SK-N-SH treated with all-trans-retinoic acid at 6 μM for 48 hours (cell line): ENCODE results near the gene PTPDC1.
A peak's percentile ranks its signal among the peaks of the same experiment; 100 is the strongest.

Source experiments
- ATAC-seq: fragments of 200-7000 bp; cut with Tn5 transposase; 3 replicates; pipeline ENCODE4 v1.9.1; 2020; ENCODE audit warnings: mild to moderate bottlenecking, moderate library complexity
- ARNTL ChIP-seq: fragments of 450-650 bp; formaldehyde crosslinking; IDR thresholded peaks from 2 replicates; pipeline ENCODE4 v1.5.0; 2020; ENCODE audit warnings: low read depth, mild to moderate bottlenecking, moderate library complexity, borderline replicate concordance
- BACH2 ChIP-seq: fragments of 250-450 bp; sonication (Bioruptor Pico); IDR thresholded peaks from 2 replicates; pipeline ENCODE4 v1.9.0; 2021; ENCODE audit warnings: mild to moderate bottlenecking, borderline replicate concordance
- ESRRG ChIP-seq: fragments of 250-450 bp; sonication (Bioruptor Pico); IDR thresholded peaks from 2 replicates; pipeline ENCODE4 v1.6.1; 2021; ENCODE audit warnings: mild to moderate bottlenecking
- GLIS3 ChIP-seq: fragments of 250-450 bp; sonication (Bioruptor Pico); IDR thresholded peaks from 2 replicates; pipeline ENCODE4 v1.5.0; 2020; ENCODE audit warnings: mild to moderate bottlenecking, moderate library complexity
- ISL1 ChIP-seq: fragments of 250-450 bp; sonication (Bioruptor Pico); IDR thresholded peaks from 2 replicates; pipeline ENCODE4 v2.1.2; 2022; ENCODE audit warnings: mild to moderate bottlenecking, moderate library complexity
- OSR1 ChIP-seq: fragments of 250-450 bp; sonication (Bioruptor Pico); IDR thresholded peaks from 2 replicates; pipeline ENCODE4 v1.8.0; 2022; ENCODE audit warnings: moderate library complexity, mild to moderate bottlenecking, inconsistent platforms
- PPARA ChIP-seq: fragments of 250-450 bp; sonication (Bioruptor Pico); IDR thresholded peaks from 2 replicates; pipeline ENCODE4 v1.5.0; 2020; ENCODE audit warnings: mild to moderate bottlenecking, borderline replicate concordance
- SNAI2 ChIP-seq: fragments of 250-450 bp; sonication (Bioruptor Pico); IDR thresholded peaks from 2 replicates; pipeline ENCODE4 v1.5.0; 2020; ENCODE audit warnings: mild to moderate bottlenecking, moderate library complexity
- TCF4 ChIP-seq: fragments of 250-450 bp; sonication (Bioruptor Pico); IDR thresholded peaks from 2 replicates; pipeline ENCODE4 v1.8.0; 2021; ENCODE audit warnings: mild to moderate bottlenecking, moderate library complexity, borderline replicate concordance
- TOX ChIP-seq: fragments of 250-450 bp; sonication (Bioruptor Pico); IDR thresholded peaks from 2 replicates; pipeline ENCODE4 v1.8.0; 2021; ENCODE audit warnings: mild to moderate bottlenecking, moderate library complexity, borderline replicate concordance
- ZC3H10 ChIP-seq: fragments of 250-450 bp; sonication (Bioruptor Pico); IDR thresholded peaks from 2 replicates; pipeline ENCODE4 v1.5.1; 2021; ENCODE audit warnings: mild to moderate bottlenecking, moderate library complexity
- ZFP3 ChIP-seq: fragments of 250-450 bp; sonication (Bioruptor Pico); IDR thresholded peaks from 2 replicates; pipeline ENCODE4 v1.5.0; 2020; ENCODE audit warnings: mild to moderate bottlenecking, moderate library complexity
- ZFP30 ChIP-seq: fragments of 450-650 bp; formaldehyde crosslinking; IDR thresholded peaks from 2 replicates; pipeline ENCODE4 v1.5.0; 2022; ENCODE audit warnings: mild to moderate bottlenecking, moderate library complexity
- ZNF70 ChIP-seq: fragments of 450-650 bp; formaldehyde crosslinking; IDR thresholded peaks from 2 replicates; pipeline ENCODE4 v1.5.0; 2020; ENCODE audit warnings: mild to moderate bottlenecking, moderate library complexity
- ZNF8 ChIP-seq: fragments of 450-650 bp; formaldehyde crosslinking; IDR thresholded peaks from 2 replicates; pipeline ENCODE4 v1.5.0; 2020; ENCODE audit warnings: mild to moderate bottlenecking, moderate library complexity
- TF ChIP-seq, protein P1 (sequence below): fragments of 250-450 bp; sonication (Bioruptor Pico); IDR thresholded peaks from 2 replicates; pipeline ENCODE4 v1.8.0; 2020; ENCODE audit warnings: mild to moderate bottlenecking, moderate library complexity, borderline replicate concordance
- TF ChIP-seq, protein P2 (sequence below): fragments of 250-450 bp; sonication (Bioruptor Pico); IDR thresholded peaks from 2 replicates; pipeline ENCODE4 v1.5.1; 2020; ENCODE audit warnings: low read depth, mild to moderate bottlenecking, moderate library complexity
- TF ChIP-seq, protein P3 (sequence below): fragments of 250-450 bp; sonication (Bioruptor Pico); IDR thresholded peaks from 2 replicates; pipeline ENCODE4 v1.8.0; 2021; ENCODE audit warnings: low read depth, mild to moderate bottlenecking, moderate library complexity, borderline replicate concordance
- TF ChIP-seq, protein P4 (sequence below): fragments of 250-450 bp; sonication (Bioruptor Pico); IDR thresholded peaks from 2 replicates; pipeline ENCODE4 v1.5.1; 2021; ENCODE audit warnings: mild to moderate bottlenecking, moderate library complexity

PTPDC1 gene

DNA sequence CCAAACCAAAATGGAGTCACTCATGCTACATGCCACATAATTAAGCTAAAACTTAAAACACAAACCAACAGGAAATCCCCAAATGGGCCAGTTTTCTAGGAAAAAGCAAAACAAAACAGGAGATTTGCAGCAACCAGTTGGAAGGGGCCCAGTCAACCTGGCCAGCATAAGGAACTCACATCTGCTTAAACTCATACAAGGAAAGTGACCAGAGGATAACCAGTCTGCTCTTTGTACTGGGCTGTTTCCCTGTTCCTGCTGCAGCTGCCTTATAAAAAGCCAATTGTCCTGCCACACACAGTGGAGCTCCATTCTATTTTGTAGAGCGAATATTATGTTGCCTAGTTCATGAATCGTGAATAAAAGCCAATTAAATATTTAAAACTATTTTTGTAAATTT lies 29.5 kb upstream of the PTPDC1 start:
- TF ChIP-seq ESRRG, result no peak
- TF ChIP-seq ZNF70 (CRISPR knock-in tag), result no peak
- no peak for ATAC-seq

DNA sequence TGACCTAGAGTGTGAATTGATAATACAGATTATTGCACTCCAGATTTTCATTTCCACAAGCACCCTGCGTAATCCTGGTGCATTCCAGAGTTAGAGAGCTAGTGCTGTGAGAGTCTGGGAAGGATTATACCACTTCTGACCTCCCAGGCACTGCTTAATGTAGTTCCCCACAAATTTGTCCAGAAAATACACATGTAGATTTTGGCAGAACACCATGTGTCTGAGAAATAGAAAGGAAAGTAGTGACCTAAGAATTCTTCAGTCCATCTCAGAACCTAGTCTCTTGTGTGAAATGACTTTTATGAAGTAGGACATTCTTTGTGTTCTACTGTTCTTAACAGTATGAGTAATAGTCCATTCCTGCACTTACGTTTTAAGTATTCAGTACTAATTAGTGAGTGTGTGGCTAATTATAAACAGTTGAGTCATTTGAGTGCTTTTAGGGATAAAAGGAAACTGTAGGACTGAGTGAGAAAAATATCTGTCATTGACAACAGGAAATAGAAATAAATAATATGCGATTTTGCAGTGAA lies 27.8 kb upstream of the PTPDC1 start:
- peak; percentile 95 for ATAC-seq
- TF ChIP-seq, protein P1, sequence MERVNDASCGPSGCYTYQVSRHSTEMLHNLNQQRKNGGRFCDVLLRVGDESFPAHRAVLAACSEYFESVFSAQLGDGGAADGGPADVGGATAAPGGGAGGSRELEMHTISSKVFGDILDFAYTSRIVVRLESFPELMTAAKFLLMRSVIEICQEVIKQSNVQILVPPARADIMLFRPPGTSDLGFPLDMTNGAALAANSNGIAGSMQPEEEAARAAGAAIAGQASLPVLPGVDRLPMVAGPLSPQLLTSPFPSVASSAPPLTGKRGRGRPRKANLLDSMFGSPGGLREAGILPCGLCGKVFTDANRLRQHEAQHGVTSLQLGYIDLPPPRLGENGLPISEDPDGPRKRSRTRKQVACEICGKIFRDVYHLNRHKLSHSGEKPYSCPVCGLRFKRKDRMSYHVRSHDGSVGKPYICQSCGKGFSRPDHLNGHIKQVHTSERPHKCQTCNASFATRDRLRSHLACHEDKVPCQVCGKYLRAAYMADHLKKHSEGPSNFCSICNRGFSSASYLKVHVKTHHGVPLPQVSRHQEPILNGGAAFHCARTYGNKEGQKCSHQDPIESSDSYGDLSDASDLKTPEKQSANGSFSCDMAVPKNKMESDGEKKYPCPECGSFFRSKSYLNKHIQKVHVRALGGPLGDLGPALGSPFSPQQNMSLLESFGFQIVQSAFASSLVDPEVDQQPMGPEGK (CRISPR knock-in tag), result 0 out of 2 replicates have a peak, but pooled peaks have one; percentile 43
- TF ChIP-seq TOX (CRISPR knock-in tag) (peak; percentile 88; the same call in 1 of the 2 replicates), ISL1 (CRISPR knock-in tag) (peak; percentile 82), TCF4 (CRISPR knock-in tag) (no peak), ZC3H10 (CRISPR knock-in tag) (peak; percentile 76)

DNA sequence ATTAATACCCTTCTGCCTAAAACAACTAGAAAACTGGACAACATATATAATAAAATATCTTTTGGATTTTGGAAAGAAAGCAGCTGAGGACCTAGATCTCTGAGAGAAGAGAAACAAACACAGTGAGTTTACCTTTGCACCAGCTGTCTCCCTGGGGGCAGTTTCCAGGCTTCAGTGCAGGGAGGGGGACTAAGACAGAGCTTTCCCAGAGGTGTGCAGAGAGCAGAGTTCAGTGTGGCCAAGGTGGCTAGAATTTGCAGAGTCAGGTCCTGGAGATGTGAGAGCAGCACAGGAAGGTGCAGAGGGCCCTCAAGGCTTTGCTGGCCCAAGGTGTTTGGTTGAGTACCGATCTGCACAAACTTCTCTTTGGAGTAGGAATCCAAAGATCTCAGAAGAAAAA lies 26.3 kb upstream of the PTPDC1 start:
- TF ChIP-seq SNAI2, result no peak
- TF ChIP-seq ZFP3, result no peak
- TF ChIP-seq OSR1 (CRISPR knock-in tag), result no peak
- TF ChIP-seq ESRRG, result no peak
- TF ChIP-seq ZNF8, result no peak
- TF ChIP-seq, protein P1 (CRISPR knock-in tag), result no peak
- TF ChIP-seq, protein P2, sequence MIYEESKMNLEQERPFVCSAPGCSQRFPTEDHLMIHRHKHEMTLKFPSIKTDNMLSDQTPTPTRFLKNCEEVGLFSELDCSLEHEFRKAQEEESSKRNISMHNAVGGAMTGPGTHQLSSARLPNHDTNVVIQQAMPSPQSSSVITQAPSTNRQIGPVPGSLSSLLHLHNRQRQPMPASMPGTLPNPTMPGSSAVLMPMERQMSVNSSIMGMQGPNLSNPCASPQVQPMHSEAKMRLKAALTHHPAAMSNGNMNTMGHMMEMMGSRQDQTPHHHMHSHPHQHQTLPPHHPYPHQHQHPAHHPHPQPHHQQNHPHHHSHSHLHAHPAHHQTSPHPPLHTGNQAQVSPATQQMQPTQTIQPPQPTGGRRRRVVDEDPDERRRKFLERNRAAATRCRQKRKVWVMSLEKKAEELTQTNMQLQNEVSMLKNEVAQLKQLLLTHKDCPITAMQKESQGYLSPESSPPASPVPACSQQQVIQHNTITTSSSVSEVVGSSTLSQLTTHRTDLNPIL, result no peak
- TF ChIP-seq, all 23 proteins: peak for 0
- ATAC-seq, result no peak

DNA sequence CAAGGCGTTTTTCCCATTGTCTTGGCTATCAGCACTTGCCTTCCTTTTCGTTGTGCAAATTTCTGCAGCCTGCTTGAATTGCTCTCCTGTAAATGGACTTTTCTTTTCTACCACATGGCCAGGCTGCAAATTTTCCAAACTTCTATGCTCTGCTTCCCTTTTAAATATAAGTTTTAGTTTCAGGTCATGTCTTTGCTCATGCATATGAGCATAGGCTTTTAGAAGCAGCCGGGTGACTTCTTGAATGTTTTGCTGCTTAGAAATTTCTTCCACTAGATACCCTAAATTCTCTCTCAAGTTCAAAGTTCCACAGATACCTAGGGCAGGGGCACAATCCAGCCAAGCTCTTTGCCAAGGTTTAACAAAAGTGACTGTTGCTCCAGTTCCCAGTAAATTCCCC lies 22.4 kb upstream of the PTPDC1 start:
- ATAC-seq, result no peak

DNA sequence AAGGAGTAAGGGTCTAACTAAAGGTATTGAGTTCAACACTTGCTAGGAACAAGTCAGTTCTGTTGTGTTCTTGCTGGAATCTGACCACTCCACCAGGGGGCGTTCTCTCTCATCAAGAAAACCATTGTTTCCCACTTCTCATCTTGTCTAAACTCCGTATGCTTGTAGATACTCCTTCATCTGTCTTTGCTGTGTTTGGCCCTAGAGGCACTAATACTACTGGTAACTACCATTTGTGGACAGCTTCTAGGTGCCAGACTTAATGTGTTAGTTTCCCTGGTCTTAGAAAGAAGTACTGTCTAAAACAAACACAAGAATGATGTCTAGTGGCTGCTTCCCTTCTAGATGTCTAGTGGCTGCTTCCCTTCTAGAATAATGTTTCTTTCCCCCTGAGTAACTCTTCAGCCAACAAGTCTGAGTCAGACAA lies 18.7 kb upstream of the PTPDC1 start:
- ATAC-seq, result peak; percentile 95
- TF ChIP-seq ZNF8, result no peak
- TF ChIP-seq ZFP30, result no peak
- TF ChIP-seq OSR1 (CRISPR knock-in tag), result no peak

More for the DNA sequence above, 22.4 kb upstream of the PTPDC1 start:
- TF ChIP-seq TCF4 (CRISPR knock-in tag), result no peak
- no peak for TF ChIP-seq ZNF8
- no peak for TF ChIP-seq ZC3H10 (CRISPR knock-in tag)
- TF ChIP-seq, protein P2, result no peak
- TF ChIP-seq SNAI2, result no peak
- TF ChIP-seq, all 23 proteins: peak for 0

DNA sequence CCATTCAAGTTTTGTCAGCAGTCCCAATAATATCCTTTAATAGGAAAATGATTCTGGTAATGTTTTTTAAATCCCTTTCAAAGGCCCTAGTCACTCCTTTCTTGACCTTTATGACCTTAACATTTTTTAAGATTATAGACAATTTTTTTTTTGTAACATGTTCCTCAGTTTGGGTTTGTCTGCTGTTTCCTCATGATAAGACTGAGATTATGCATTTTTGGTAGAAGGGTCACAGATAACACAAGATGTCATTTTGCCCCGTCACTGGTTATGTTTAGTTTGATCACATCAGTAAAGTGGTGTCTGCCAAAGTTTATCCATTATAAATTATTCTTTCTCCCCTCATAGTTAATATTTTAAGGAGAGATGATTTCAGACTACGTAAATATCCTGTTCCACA lies 16.0 kb upstream of the PTPDC1 start:
- no peak for ATAC-seq
- TF ChIP-seq PPARA (no peak), BACH2 (CRISPR knock-in tag) (no peak), ISL1 (CRISPR knock-in tag) (no peak), ZNF70 (CRISPR knock-in tag) (no peak), TCF4 (CRISPR knock-in tag) (no peak)

DNA sequence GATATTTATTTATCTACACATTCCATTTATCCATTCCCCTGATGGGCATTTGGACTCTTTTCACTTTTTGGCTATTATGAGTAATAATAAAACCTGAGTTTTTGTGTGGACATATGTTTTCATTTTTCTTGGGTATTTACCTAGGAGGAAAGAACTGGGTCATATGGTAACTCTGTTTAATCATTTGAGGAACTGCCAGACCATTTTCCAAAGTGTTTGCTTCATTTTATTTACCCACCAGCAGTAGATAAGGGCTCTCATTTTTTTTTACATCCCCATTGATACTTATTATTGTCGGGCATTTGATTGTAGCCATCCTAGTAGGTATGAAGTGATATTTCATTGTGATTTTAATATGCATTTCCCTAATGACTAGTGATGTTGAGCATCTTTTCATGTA lies 7.7 kb upstream of the PTPDC1 start:
- no peak for ATAC-seq
- TF ChIP-seq TCF4 (CRISPR knock-in tag), result no peak
- TF ChIP-seq GLIS3 (CRISPR knock-in tag), result no peak
- no peak for TF ChIP-seq ARNTL (CRISPR knock-in tag)
- no peak for TF ChIP-seq ISL1 (CRISPR knock-in tag)
- TF ChIP-seq, protein P1 (CRISPR knock-in tag), result no peak
- TF ChIP-seq, protein P3, sequence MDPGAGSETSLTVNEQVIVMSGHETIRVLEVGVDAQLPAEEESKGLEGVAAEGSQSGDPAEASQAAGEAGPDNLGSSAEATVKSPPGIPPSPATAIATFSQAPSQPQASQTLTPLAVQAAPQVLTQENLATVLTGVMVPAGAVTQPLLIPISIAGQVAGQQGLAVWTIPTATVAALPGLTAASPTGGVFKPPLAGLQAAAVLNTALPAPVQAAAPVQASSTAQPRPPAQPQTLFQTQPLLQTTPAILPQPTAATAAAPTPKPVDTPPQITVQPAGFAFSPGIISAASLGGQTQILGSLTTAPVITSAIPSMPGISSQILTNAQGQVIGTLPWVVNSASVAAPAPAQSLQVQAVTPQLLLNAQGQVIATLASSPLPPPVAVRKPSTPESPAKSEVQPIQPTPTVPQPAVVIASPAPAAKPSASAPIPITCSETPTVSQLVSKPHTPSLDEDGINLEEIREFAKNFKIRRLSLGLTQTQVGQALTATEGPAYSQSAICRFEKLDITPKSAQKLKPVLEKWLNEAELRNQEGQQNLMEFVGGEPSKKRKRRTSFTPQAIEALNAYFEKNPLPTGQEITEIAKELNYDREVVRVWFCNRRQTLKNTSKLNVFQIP (CRISPR knock-in tag), result no peak
- TF ChIP-seq, protein P4, sequence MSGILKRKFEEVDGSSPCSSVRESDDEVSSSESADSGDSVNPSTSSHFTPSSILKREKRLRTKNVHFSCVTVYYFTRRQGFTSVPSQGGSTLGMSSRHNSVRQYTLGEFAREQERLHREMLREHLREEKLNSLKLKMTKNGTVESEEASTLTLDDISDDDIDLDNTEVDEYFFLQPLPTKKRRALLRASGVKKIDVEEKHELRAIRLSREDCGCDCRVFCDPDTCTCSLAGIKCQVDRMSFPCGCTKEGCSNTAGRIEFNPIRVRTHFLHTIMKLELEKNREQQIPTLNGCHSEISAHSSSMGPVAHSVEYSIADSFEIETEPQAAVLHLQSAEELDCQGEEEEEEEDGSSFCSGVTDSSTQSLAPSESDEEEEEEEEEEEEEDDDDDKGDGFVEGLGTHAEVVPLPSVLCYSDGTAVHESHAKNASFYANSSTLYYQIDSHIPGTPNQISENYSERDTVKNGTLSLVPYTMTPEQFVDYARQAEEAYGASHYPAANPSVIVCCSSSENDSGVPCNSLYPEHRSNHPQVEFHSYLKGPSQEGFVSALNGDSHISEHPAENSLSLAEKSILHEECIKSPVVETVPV (CRISPR knock-in tag), result no peak
- no peak for TF ChIP-seq PPARA
- TF ChIP-seq TOX (CRISPR knock-in tag), result no peak
